ENCODE results near the gene CCT7.

The CCT7 gene

GRCh38 chr2:73217160-73217559 is 16.9 kb upstream of the CCT7 start:
- Histone ChIP-seq H3K9me3 (no peaks in the 10 kb centered on the region), H3K36me3 (no peaks in the 10 kb centered on the region), H3K27ac (no peak overlapping the region), H3K4me1 (ENCODE audit: control insufficient read depth in 1 of 2, insufficient read depth in 1 of 2, low read depth in 1 of 2, low read length in 1 of 2) (peaks cover 13 to 16% of the 10 kb centered on the region in 2 experiments), H3K27me3 (no peaks in the 10 kb centered on the region), H3K4me3 (ENCODE audit: low read depth in 1 of 2, low read length in 1 of 2) (no peak overlapping the region)
- TF ChIP-seq CTCF (IDR thresholded peaks at IDR 0.05): no peak

- Histone ChIP-seq H3K9me3 (no peaks in the 10 kb centered on the region), H3K27me3 (no peaks in the 10 kb centered on the region), H3K36me3 (no peaks in the 10 kb centered on the region), H3K4me1 (ENCODE audit: control insufficient read depth in 1 of 2, insufficient read depth in 1 of 2, low read depth in 1 of 2, low read length in 1 of 2) (peaks cover 12 to 13% of the 10 kb centered on the region in 2 experiments), H3K27ac (no peak overlapping the region), H3K4me3 (ENCODE audit: low read depth in 1 of 2, low read length in 1 of 2) (no peak overlapping the region)
- TF ChIP-seq CTCF (IDR thresholded peaks at IDR 0.05): no peak
Observed at GRCh38 chr2:73217826-73218225, 16.3 kb upstream of the CCT7 start.

GRCh38 chr2:73218298-73218697 is 15.8 kb upstream of the CCT7 start:
- H3K27ac ChIP-seq: no peak overlapping the region
- H3K36me3 ChIP-seq: no peaks in the 10 kb centered on the region
- no peaks in the 10 kb centered on the region for H3K9me3 ChIP-seq
- no peak overlapping the region for H3K4me3 ChIP-seq (ENCODE audit: low read depth in 1 of 2, low read length in 1 of 2)
- H3K4me1 ChIP-seq (ENCODE audit: control insufficient read depth in 1 of 2, insufficient read depth in 1 of 2, low read depth in 1 of 2, low read length in 1 of 2): peaks cover 12 to 13% of the 10 kb centered on the region in 2 experiments
- H3K27me3 ChIP-seq: no peaks in the 10 kb centered on the region
- no peak for TF ChIP-seq CTCF (IDR thresholded peaks at IDR 0.05)

GRCh38 chr2:73223821-73224220 is 10.3 kb upstream of the CCT7 start:
- TF ChIP-seq CTCF (IDR thresholded peaks at IDR 0.05): no peak
- no peaks in the 10 kb centered on the region for H3K9me3 ChIP-seq
- H3K36me3 ChIP-seq: peaks cover 19% of the 10 kb centered on the region
- no peaks in the 10 kb centered on the region for H3K4me1 ChIP-seq (ENCODE audit: control insufficient read depth in 1 of 2, insufficient read depth in 1 of 2, low read depth in 1 of 2, low read length in 1 of 2)
- no peaks in the 10 kb centered on the region for H3K27me3 ChIP-seq
- H3K27ac ChIP-seq: no peak overlapping the region
- H3K4me3 ChIP-seq (ENCODE audit: low read depth in 1 of 2, low read length in 1 of 2): no peak overlapping the region

GRCh38 chr2:73225513-73226360 is 8.4 kb upstream of the CCT7 start:
- no peak overlapping the region for H3K4me3 ChIP-seq (ENCODE audit: low read depth in 1 of 2, low read length in 1 of 2)
- H3K36me3 ChIP-seq: peaks cover 21% of the 10 kb centered on the region
- no peak for TF ChIP-seq CTCF (IDR thresholded peaks at IDR 0.05)
- no peak overlapping the region for H3K27ac ChIP-seq
- H3K27me3 ChIP-seq: no peaks in the 10 kb centered on the region
- H3K4me1 ChIP-seq (ENCODE audit: control insufficient read depth in 1 of 2, insufficient read depth in 1 of 2, low read depth in 1 of 2, low read length in 1 of 2): no peaks in the 10 kb centered on the region
- H3K9me3 ChIP-seq: no peaks in the 10 kb centered on the region
